Measurements from ENCODE around the gene STAC.
A peak's percentile ranks its signal among the peaks of the same experiment; 100 is the strongest.

The STAC gene

GRCh38 chr3:36366308-36366707 lies 14.0 kb upstream of the STAC start:
- H3K4me3 ChIP-seq (ENCODE audit: low read depth, low read length), result no peak overlapping the region
- no peak for TF ChIP-seq CTCF (IDR thresholded peaks at IDR 0.05; ENCODE audit: low read depth, low read length, missing control alignments)
- in situ Hi-C loops (cut with HindIII; ENCODE audit: low sequenced_read_pairs), result no loop called here
- DNase-seq (ENCODE audit: low read depth), result no peak

GRCh38 chr3:36367912-36368573 lies 12.3 kb upstream of the STAC start:
- no peak for DNase-seq (ENCODE audit: low read depth)
- H3K4me3 ChIP-seq (ENCODE audit: low read depth, low read length), result no peak overlapping the region
- no peak for TF ChIP-seq CTCF (IDR thresholded peaks at IDR 0.05; ENCODE audit: low read depth, low read length, missing control alignments)
- in situ Hi-C loops (cut with HindIII; ENCODE audit: low sequenced_read_pairs), result no loop called here

GRCh38 chr3:36372534-36372935 lies 7.8 kb upstream of the STAC start:
- no peak for TF ChIP-seq CTCF (IDR thresholded peaks at IDR 0.05; ENCODE audit: low read depth, low read length, missing control alignments)
- H3K4me3 ChIP-seq (ENCODE audit: low read depth, low read length), result no peak overlapping the region
- in situ Hi-C loops (cut with HindIII; ENCODE audit: low sequenced_read_pairs), result no loop called here
- peak; percentile 78 for DNase-seq (ENCODE audit: low read depth)

GRCh38 chr3:36373084-36373483 lies 7.2 kb upstream of the STAC start:
- DNase-seq (ENCODE audit: low read depth), result peak; percentile 89
- TF ChIP-seq CTCF (IDR thresholded peaks at IDR 0.05; ENCODE audit: low read depth, low read length, missing control alignments), result no peak
- H3K4me3 ChIP-seq (ENCODE audit: low read depth, low read length), result no peak overlapping the region
- in situ Hi-C loops (cut with HindIII; ENCODE audit: low sequenced_read_pairs), result no loop called here

GRCh38 chr3:36373666-36374065 lies 6.6 kb upstream of the STAC start:
- no peak for DNase-seq (ENCODE audit: low read depth)
- no peak for TF ChIP-seq CTCF (IDR thresholded peaks at IDR 0.05; ENCODE audit: low read depth, low read length, missing control alignments)
- in situ Hi-C loops (cut with HindIII; ENCODE audit: low sequenced_read_pairs), result no loop called here
- H3K4me3 ChIP-seq (ENCODE audit: low read depth, low read length), result no peak overlapping the region

- DNase-seq (ENCODE audit: low read depth), result no peak
- TF ChIP-seq CTCF (IDR thresholded peaks at IDR 0.05; ENCODE audit: low read depth, low read length, missing control alignments), result no peak
- peak overlapping the region; percentile 78 for H3K4me3 ChIP-seq (ENCODE audit: low read depth, low read length)
- in situ Hi-C loops (cut with HindIII; ENCODE audit: low sequenced_read_pairs), result no loop called here
These were observed 458 bp upstream of the STAC start for GRCh38 chr3:36379872-36380220.
